HG02870 (cell line): ENCODE measurements around the gene ODC1.

Experiments
- ATAC-seq: cut with Tn5 transposase; IDR thresholded peaks from one replicate; pipeline ENCODE4 v1.9.1; 2021; ENCODE audit warnings: mild to moderate bottlenecking, moderate library complexity; ENCODE audit not compliant: unreplicated experiment

ODC1 gene

GRCh38 chr2:10402653-10403215, 45.4 kb downstream of the ODC1 start:
- no peak for ATAC-seq

- ATAC-seq = no peak
These were observed 46.0 kb downstream of the ODC1 start for GRCh38 chr2:10402062-10402585.

GRCh38 chr2:10400978-10401951, 46.9 kb downstream of the ODC1 start:
- ATAC-seq = no peak

- no peak for ATAC-seq
These were observed 47.6 kb downstream of the ODC1 start for GRCh38 chr2:10400568-10400977.

- no peak for ATAC-seq
These were observed 48.1 kb downstream of the ODC1 start for GRCh38 chr2:10400002-10400401.

- ATAC-seq = no peak
These were observed 48.8 kb downstream of the ODC1 start for GRCh38 chr2:10399358-10399757.

GRCh38 chr2:10398496-10398895, 49.6 kb downstream of the ODC1 start:
- ATAC-seq = no peak

- ATAC-seq = no peak
These were observed 50.2 kb downstream of the ODC1 start for GRCh38 chr2:10397878-10398277.

- no peak for ATAC-seq
These were observed 50.7 kb downstream of the ODC1 start for GRCh38 chr2:10397297-10397875.

- ATAC-seq = no peak
These were observed 51.7 kb downstream of the ODC1 start for GRCh38 chr2:10396464-10396863.

GRCh38 chr2:10395893-10396292, 52.2 kb downstream of the ODC1 start:
- no peak for ATAC-seq

GRCh38 chr2:10393640-10393982, 54.5 kb downstream of the ODC1 start:
- ATAC-seq = no peak

- ATAC-seq = no peak
These were observed 55.0 kb downstream of the ODC1 start for GRCh38 chr2:10392951-10393639.

GRCh38 chr2:10392548-10392947, 55.6 kb downstream of the ODC1 start:
- ATAC-seq = no peak

- ATAC-seq = no peak
These were observed 56.0 kb downstream of the ODC1 start for GRCh38 chr2:10392100-10392499.

- ATAC-seq = no peak
These were observed 57.7 kb downstream of the ODC1 start for GRCh38 chr2:10390369-10390801.
